Epidermal melanocyte (primary cell): ENCODE results near the gene TMEM248.
A peak's percentile ranks its signal among the peaks of the same experiment; 100 is the strongest.
"Not testable (repeated sequence)": the region's sequence is repeated elsewhere in the genome, so short reads cannot be mapped to it uniquely, and the experiment has no call there.

Experiments
- DNase-seq: peaks from one replicate; pipeline ENCODE4 v3.0.0; 2011; ENCODE audit warnings: low spot score; ENCODE audit not compliant: insufficient read length

TMEM248 gene

GRCh38 chr7:66908598-66908997 lies 12.4 kb upstream of the TMEM248 start:
- DNase-seq = not testable (repeated sequence)

GRCh38 chr7:66910789-66911188 lies 10.2 kb upstream of the TMEM248 start:
- DNase-seq = no peak

GRCh38 chr7:66911191-66911590 lies 9.8 kb upstream of the TMEM248 start:
- not testable (repeated sequence) for DNase-seq

GRCh38 chr7:66912195-66912594 lies 8.8 kb upstream of the TMEM248 start:
- DNase-seq = no peak

DNA sequence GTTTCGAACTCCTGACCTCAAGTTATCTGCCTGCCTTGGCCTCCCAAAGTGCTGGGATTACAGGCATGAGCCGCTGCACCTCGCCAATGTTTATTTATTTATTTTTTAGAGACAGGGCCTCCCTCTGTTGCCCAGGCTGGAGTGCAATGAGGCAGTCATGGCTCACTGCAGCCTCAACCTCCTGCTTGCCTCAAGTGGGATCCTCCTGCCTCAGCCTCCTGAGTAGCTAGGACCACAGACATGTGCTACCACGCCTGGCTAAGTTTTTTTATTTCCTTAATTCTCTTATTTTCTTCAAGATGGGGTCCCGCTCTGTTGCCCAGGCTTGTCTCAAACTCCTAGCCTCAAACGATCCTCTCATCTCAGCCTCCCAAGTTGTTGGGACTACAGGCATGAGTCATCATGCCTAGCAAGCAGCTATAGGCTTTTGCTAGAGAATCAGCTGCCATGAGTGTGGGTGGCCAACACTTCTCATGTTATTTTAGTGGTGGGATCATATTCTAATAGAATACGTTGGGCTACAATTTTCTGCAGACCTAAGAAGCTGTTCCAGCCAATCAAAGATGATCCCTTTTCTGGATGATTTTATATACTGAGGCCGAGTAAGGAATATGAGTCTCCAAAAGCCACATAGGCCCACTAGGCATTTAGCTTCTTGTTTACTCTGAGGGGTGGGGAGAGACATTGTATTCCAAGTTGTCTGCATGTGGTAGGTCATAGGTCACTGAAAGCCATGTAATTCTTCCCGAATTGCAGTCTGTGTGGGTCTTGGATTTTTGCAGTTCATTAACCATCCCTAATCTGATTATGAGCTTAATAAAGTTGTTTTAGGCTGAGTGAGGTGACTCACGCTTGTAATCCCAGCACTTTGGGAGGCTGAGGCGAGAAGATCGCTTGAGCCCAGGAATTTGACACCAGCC lies 7.6 kb upstream of the TMEM248 start:
- no peak for DNase-seq

- not testable (repeated sequence) for DNase-seq
These were observed 3.1 kb upstream of the TMEM248 start for GRCh38 chr7:66917904-66918303.

DNA sequence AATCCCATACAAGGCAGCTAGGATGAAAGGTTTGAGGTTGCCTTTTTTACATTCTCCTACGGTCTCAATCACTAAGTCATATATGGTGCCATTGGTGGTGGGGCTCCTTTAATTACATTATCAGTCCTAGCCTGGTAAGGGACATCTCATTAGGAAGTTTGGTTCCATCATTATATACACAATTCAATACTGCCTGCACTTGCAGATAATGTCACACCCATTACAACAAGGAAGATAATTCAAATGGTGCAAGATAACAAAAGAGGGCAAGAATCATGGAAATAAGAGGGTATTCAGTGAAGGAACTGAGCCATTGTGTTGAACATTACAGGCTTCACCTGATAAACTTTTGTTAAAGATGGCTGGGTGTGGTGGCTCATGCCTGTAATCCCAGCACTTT lies 1.7 kb upstream of the TMEM248 start:
- no peak for DNase-seq

GRCh38 chr7:66919704-66920103 lies 1.3 kb upstream of the TMEM248 start:
- no peak for DNase-seq

DNA sequence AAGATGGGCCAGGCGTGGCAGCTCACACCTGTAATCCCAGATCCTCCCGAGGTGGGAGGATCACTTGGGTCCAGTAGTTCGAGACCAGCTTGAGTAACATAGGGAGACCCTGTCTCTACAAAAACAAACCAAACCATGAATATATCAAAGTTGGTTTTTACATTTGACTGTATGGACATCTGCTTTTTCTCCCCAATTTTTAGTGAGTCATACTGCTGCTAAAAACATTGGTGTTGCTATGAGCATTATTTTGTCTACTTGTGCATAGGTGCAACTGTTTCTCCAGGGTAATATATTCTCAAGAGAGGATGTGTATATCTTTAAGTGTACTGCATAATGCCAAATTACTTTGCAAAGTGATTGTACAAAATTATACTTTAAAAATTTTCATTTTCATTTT lies 769 bp upstream of the TMEM248 start:
- no peak for DNase-seq

DNA sequence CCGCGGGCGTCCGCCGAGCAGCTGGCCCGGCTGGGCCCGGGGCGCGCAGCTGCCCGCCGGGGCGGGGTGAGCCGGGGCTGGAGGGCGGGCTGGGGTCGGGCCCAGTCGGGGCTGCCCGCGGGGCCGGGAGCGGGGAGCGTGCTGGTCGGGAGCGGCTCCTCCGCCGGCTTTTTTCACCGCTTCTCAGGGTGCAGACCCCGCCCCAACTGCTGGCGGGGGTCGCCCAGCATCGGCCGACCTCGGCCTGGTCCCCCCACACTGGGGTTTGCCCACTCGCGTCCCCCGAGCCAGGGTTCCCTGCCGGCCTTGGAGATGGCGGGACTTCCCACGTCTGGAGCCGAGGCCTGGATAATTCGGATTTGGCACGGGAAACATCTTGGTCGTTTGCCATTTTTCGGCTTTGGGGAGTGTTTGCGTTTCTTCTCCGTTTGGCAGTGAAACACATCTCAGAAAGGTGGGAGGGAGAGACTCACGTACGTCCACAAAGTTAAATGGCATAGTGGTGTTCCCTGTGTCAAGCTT lies 432 bp downstream of the TMEM248 start:
- peak; percentile 41 for DNase-seq

DNA sequence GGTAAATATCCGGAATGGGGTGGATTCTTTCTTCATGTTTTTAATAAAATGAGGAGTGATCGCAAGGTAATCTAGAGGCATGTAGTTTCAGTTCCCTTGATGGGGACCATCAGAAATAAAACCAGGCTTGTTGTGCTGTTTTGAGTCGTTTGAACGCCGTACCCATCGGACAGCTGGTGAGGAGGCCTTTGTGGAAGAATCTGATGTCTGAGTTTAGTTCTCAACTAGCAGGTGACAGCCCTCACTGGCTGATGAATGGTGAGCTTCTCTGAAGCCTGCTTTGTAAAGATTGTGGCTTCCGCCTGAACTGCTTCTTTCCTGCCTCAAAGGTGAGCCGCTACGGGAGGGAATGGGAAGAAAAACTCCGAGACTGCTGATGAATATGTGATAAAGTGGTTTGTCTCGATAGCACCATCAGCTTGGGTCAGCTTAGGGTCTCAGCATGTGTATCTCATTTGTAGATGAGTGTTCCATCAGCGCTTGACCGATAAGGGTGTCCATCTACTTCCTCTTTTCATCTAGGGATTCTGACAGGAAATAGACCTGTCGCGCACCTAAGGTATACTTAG lies 977 bp downstream of the TMEM248 start:
- no peak for DNase-seq

DNA sequence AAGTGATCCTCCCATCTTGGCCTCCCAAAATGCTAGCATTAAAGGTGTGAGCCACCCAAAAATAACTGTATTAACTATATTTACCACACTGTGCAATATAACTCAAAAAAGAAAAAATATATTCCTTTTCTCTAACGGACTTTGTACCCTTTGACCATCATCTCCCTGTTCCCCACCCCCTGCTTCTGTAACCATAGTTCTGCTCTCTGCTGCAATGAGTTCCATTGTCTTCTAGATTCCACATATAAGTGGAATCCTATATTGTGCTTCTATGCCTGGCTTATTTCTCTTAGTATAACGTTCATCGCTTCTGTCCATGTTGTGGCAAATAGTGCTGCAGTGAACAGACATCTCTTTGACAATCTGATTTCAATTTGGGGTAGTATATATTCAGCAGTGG lies 4.2 kb downstream of the TMEM248 start:
- DNase-seq = no peak

DNA sequence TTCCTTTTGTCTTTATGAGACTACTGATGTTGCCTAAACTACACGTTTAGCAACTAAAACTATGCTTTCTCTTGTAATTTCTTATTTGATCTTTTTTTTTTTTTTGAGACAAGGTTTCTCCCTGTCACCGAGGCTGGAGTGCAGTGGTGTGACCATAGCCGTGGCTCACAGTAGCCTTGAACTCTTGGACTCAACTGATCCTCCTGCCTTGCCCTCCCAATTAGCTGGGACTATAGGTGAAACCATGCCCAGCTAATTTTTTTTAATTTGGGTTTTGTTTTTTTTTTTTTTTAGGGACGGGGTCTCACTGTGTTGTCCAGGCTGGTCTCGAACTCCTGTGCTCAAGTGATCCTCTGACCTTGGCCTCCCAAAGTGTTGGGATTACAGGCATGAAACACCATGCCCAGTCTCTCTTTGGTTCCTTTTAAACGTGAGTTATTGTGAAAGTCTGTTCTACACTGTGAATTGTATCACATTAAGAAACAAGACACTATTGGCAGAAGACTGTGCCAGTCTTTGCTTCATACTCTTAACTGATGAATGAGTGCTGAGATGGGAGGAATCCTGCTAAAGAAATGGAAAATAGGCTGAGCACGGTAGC lies 6.4 kb downstream of the TMEM248 start:
- no peak for DNase-seq

DNA sequence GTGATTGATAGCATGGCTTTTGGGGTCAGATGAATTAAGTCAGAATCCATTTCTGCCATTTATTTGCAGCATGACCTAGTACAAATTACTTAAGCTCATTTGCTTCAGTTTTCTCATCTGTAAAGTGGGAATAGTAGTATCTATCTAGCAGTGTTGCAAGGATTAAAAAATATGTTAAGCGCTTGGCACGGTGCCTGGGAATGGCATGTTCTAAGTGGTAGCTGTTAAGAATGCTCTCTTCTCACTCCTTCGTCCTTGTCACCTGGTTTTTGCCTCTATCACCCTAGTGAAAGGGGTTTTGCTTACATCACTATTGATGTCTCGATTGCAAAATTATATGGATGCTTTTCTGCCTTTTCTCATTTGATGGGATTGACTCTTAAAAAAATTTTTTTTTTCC lies 7.4 kb downstream of the TMEM248 start:
- no peak for DNase-seq

DNA sequence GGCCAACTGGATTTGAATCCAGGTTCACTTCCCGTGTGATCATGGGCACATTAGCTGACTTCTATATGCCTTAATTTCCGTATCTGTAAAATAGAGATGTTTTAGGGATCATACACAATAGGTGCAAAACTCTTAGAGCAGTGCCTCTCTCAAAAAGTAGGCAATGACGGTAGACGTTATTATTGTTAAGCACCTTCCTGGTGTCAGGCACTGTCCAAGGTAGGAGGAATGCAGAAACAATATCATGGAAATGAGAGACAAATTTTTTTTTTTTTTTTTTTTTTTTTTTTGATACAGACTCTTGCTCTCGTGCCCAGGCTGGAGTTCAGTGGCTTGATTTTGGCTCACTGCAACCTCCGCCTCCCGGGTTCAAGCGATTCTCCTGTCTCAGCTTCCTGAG lies 8.1 kb downstream of the TMEM248 start:
- no peak for DNase-seq

DNA sequence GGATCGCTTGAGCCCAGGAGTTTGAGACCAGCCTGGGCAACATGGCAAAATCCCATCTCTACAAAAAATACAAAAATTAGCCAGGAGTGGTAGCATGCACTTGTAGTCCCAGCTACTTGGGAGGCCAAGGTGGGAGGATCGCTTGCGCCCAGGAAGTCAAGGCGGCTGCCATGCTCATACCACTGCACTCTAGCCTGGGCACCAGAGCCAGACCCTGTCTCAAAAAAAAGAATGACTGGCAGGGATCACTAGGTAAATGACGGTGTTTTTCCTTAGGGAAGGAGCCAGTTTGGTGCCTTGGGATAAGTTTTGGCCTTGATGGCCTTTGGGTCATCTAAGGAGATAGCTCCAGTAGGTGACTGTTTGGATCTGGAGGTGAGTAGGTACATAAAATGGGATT lies 8.9 kb downstream of the TMEM248 start:
- DNase-seq = no peak

- DNase-seq = no peak
These were observed 9.3 kb downstream of the TMEM248 start for GRCh38 chr7:66930341-66930740.

DNA sequence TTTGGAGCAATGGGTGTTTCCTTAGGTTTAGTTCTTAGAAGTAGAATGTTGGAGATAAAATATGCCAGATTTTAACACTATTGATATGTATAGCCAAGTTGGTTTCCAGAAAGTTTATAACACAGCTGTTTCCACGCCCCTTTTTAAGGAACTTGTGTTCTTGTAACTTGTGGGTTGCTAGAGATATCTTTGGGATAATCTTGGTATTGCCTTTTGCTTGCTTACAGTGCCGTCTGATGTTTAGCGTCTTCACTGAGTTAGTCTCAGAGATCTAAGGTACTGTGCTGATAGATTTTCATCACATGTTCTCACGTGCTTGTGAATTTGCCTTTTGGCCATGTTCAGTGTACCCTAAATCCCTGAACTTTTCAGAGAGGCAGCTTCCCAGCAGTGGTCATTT lies 12.4 kb downstream of the TMEM248 start:
- DNase-seq = no peak

DNA sequence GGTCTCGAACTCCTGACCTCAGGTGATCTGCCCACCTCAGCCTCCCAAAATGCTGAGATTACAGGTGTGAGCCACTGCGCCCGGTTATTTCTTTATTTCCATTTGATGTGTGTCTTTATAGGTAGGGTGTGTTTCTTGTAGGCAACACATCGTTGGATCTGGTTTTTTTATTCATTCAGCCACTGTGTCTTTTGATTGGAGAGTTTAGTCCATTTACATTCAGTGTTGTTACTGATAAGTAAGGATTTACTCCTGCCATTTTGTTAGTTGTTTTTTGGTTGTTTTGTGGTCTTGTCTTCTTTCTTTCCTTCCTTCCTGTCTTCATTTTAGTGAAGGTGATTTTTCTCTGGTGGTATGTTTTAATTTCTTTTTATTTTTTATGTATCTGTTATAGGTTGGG lies 16.9 kb downstream of the TMEM248 start:
- no peak for DNase-seq

DNA sequence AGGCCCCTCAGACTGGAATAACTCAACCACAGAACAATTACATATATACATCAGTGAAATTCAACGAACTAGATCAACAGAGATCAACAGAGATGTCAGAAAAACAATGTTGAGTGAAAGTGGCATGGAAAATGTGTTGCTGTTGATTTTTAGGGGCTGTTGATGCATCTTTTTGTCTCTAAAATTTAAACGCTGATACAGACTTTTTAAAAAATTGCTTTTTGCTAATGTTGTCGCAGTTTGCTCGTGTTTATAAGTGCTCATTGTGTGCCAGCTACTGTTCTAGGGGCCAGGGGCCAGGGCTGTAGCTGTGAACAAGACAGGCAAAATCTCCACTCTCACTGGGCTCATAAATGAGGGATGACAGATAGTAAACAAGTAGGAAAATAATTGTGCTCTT lies 18.3 kb downstream of the TMEM248 start:
- no peak for DNase-seq

DNA sequence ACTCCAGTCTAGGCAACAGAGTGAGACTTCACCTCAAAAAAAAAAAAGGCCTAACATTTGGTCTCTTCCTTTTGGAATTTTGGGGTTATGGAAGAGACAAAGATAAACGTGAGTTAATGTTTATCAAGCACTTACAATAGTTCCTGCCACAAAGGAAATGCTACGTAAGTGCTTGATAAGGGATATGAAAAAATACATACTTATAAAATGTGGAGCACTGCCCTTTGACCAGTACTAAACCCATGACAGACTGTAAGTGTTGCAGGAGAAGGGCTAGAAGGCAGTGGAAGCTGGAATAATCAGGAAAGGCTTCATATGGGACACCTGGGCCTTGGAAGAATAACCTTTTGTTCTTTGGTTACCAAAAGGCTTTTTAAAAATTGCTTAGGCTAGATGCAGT lies 25.5 kb downstream of the TMEM248 start:
- DNase-seq = no peak

DNA sequence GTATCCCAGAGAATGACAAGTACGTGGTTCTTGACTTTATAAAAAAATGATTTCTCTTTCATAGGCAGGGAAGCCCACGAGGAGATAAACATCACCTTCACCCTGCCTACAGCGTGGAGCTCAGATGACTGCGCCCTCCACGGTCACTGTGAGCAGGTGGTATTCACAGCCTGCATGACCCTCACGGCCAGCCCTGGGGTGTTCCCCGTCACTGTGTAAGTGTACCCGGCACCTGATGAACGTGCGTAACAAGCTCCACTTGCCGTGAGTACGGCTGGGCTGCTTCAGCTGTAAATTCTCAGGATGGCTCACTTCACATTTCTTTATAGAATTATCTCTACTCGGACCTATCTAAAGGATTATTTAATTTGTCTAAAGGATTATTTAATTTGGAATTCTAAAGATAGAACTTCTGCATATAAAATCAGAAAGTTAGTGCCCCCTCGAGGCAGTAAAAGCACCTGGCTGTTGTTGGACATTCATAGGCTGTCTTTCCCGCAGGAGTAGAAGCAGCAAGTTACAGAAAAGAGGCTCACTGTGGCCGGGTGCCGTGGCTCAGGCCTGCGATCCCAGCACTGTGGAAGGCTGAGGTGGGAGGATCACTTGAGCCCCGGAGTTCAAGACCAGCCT lies 27.6 kb downstream of the TMEM248 start:
- no peak for DNase-seq
